Measurements from ENCODE around the gene TNFSF8.

Gene TNFSF8

DNA sequence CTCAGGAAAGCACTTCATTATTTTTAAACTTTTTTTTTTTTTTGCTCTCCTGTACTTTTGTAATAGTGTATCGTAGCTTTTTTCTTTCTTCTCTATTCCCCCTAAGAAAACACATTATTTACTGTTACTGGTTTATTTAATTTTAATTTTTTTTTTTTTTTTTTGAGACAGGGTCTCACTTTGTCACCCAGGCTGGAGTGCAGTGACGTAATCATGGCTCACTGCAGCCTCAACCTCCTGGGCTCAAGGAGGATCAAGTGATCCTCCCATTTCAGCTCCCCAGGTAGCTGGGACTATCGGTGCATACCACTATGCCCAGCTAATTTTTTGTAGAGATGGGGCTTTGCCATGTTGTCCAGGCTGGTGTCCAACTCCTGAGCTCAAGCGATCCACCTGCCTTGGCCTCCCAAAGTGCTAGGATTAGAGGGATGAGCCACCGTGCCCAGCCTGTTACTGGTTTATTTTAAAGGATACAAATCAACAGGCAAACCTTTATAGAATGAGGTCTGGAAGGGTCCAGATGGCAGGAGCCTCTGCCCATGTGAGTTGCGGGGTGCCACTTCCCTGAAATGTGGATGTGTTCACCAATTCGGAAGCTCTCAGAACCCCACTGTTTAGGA lies 75.5 kb downstream of the TNFSF8 start:
- no peak overlapping the region for H3K14ac ChIP-seq (ENCODE audit: low read length)
- H4K8ac ChIP-seq (ENCODE audit: low read depth, low read length) = no peak overlapping the region
- no CpG with 5 or more reads among the region's 7 CpGs for WGBS, 2 donors (ENCODE audit: extremely low coverage in 2 of 2, insufficient read length in 2 of 2, insufficient replicate concordance in 1 of 2)

DNA sequence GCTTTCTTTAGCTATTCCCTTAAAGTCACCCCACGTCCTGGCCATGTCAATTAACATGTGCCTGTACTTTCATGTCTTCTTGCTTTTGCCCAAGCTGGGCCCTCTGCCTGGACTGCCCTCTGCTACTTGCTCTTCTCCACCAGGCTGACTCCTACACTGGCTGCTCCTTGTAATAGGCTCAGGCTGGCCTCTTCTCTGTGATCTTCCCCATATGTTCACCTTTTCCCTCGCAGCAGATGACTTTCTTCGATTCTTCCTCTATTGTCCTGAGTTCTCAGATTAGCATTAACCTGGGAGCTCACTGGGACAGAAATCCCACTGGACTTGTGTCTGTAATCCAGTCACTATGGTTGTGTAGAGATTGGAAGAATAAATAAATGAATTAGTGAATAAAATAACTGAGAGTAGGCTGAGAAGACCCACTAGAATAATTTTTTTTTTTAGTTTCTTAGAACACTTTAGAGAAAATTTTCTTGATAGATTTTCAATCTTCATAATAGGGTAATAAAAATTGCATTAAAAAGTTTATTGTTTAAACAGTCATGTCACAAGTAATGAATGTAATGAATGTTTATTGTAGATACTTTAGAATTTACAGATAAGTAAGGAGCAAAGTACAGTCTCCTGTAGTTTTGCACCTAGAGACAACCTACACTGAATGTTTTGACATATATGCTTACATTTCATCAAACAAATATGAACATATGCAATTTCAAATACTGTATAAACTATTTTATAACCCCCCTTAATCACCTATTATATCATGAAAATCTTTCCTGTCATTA lies 77.1 kb downstream of the TNFSF8 start:
- Histone ChIP-seq H2AK5ac (ENCODE audit: low read depth, low read length) (no peak overlapping the region), H2BK12ac (ENCODE audit: low read length) (no peak overlapping the region)

More for the DNA sequence above, 75.5 kb downstream of the TNFSF8 start:
- H3K9me3 ChIP-seq (replicated peaks in 1 of 2; ENCODE audit: control insufficient read depth in 2 of 2, insufficient read depth in 1 of 2, low read depth in 1 of 2, low read length in 2 of 2) = no peaks in the 10 kb centered on the region
- no peak overlapping the region for H4K91ac ChIP-seq (ENCODE audit: low read depth, low read length, poor library complexity)
- no peak overlapping the region for H2BK5ac ChIP-seq (ENCODE audit: low read length)
- no peak overlapping the region for H2AK5ac ChIP-seq (ENCODE audit: low read depth, low read length)
- H3K23ac ChIP-seq (ENCODE audit: low read depth, low read length, poor library complexity) = no peak overlapping the region
- H3K18ac ChIP-seq (ENCODE audit: low read length) = no peak overlapping the region
- no peak for DNase-seq (ENCODE audit: low spot score)
- H3K9ac ChIP-seq (ENCODE audit: low read depth, low read length, poor library complexity) = no peak overlapping the region
- no peak overlapping the region for H3K27ac ChIP-seq (replicated peaks; ENCODE audit: low read length)
- no peak overlapping the region for H2BK15ac ChIP-seq (ENCODE audit: low read length)
- H3K4me2 ChIP-seq (ENCODE audit: insufficient read depth, low read length, poor library complexity, severe bottlenecking) = no peak overlapping the region
- no peak overlapping the region for H3K4me3 ChIP-seq (ENCODE audit: low read length in 2 of 2)
- no peaks in the 10 kb centered on the region for H3K27me3 ChIP-seq (ENCODE audit: control insufficient read depth in 3 of 3, insufficient read depth in 3 of 3, low read depth in 1 of 3, low read length in 3 of 3)
- no peak overlapping the region for H2BK120ac ChIP-seq (ENCODE audit: low read depth, low read length)
- H3K36me3 ChIP-seq (replicated peaks in 1 of 2; ENCODE audit: control insufficient read depth in 2 of 2, insufficient read depth in 2 of 2, low read length in 2 of 2) = no peaks in the 10 kb centered on the region
- H3K79me1 ChIP-seq (ENCODE audit: low read depth, low read length) = no peaks in the 10 kb centered on the region
- H2BK12ac ChIP-seq (ENCODE audit: low read length) = no peak overlapping the region
- H3K4ac ChIP-seq (ENCODE audit: low read length) = no peak overlapping the region
- peaks cover 0 to 3% of the 10 kb centered on the region in 2 donors for H3K4me1 ChIP-seq (ENCODE audit: control insufficient read depth in 2 of 2, insufficient read depth in 1 of 2, low read depth in 1 of 2, low read length in 2 of 2)
- no peak overlapping the region for H2AFZ ChIP-seq (ENCODE audit: low read length)

DNA sequence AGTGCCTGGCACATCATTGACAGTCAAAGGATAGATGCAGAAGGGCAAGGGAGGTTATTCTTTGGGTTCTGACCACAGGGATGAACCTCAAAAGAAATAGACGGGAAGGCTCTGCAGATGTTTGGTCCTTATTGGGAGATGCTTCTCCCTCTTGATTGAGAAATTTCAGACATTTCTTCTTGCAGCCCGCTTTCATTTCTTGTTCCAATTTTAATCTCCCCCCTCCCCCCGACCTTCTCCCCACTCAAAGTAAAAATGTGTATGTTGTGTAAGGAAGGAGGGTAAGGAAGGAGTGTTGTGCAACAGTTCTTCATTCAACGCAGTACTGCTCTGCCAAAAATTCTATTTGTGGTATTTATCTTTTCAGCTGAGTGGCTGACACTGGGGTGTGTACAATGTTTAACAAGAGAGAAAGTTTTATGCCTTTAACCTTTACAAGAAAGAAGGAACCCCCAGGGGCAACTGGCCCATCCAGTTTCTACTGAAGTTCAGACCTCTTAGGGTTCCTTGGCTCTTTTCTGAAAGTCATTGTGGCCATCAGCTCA lies 78.3 kb downstream of the TNFSF8 start:
- no peak overlapping the region for H3K4me2 ChIP-seq (ENCODE audit: insufficient read depth, low read length, poor library complexity, severe bottlenecking)
- no peak overlapping the region for H3K27ac ChIP-seq (replicated peaks; ENCODE audit: low read length)
- H3K4ac ChIP-seq (ENCODE audit: low read length) = no peak overlapping the region
- H3K27me3 ChIP-seq (ENCODE audit: control insufficient read depth in 3 of 3, insufficient read depth in 3 of 3, low read depth in 1 of 3, low read length in 3 of 3) = no peaks in the 10 kb centered on the region
- no peak overlapping the region for H4K91ac ChIP-seq (ENCODE audit: low read depth, low read length, poor library complexity)
- H3K4me1 ChIP-seq (ENCODE audit: control insufficient read depth in 2 of 2, insufficient read depth in 1 of 2, low read depth in 1 of 2, low read length in 2 of 2) = peaks cover 0 to 3% of the 10 kb centered on the region in 2 donors
- no peak overlapping the region for H2AK5ac ChIP-seq (ENCODE audit: low read depth, low read length)
- H2BK120ac ChIP-seq (ENCODE audit: low read depth, low read length) = no peak overlapping the region
- H3K79me1 ChIP-seq (ENCODE audit: low read depth, low read length) = no peaks in the 10 kb centered on the region
- H2BK15ac ChIP-seq (ENCODE audit: low read length) = no peak overlapping the region
- no peaks in the 10 kb centered on the region for H3K9me3 ChIP-seq (replicated peaks in 1 of 2; ENCODE audit: control insufficient read depth in 2 of 2, insufficient read depth in 1 of 2, low read depth in 1 of 2, low read length in 2 of 2)
- H3K18ac ChIP-seq (ENCODE audit: low read length) = no peak overlapping the region
- no peak overlapping the region for H2BK5ac ChIP-seq (ENCODE audit: low read length)
- DNase-seq (ENCODE audit: low spot score) = no peak
- no peak overlapping the region for H3K9ac ChIP-seq (ENCODE audit: low read depth, low read length, poor library complexity)
- no peak overlapping the region for H2AFZ ChIP-seq (ENCODE audit: low read length)
- no peak overlapping the region for H3K4me3 ChIP-seq (ENCODE audit: low read length in 2 of 2)
- H4K8ac ChIP-seq (ENCODE audit: low read depth, low read length) = no peak overlapping the region
- H3K14ac ChIP-seq (ENCODE audit: low read length) = no peak overlapping the region
- WGBS, 2 donors (ENCODE audit: extremely low coverage in 2 of 2, insufficient read length in 2 of 2, insufficient replicate concordance in 1 of 2) = no CpG with 5 or more reads among the region's 4 CpGs
- no peak overlapping the region for H2BK12ac ChIP-seq (ENCODE audit: low read length)
- no peaks in the 10 kb centered on the region for H3K36me3 ChIP-seq (replicated peaks in 1 of 2; ENCODE audit: control insufficient read depth in 2 of 2, insufficient read depth in 2 of 2, low read length in 2 of 2)
- no peak overlapping the region for H3K23ac ChIP-seq (ENCODE audit: low read depth, low read length, poor library complexity)

More for the DNA sequence above, 77.1 kb downstream of the TNFSF8 start:
- no peaks in the 10 kb centered on the region for H3K79me1 ChIP-seq (ENCODE audit: low read depth, low read length)
- no peak overlapping the region for H3K4me3 ChIP-seq (ENCODE audit: low read length in 2 of 2)
- no peaks in the 10 kb centered on the region for H3K36me3 ChIP-seq (replicated peaks in 1 of 2; ENCODE audit: control insufficient read depth in 2 of 2, insufficient read depth in 2 of 2, low read length in 2 of 2)
- H3K27me3 ChIP-seq (ENCODE audit: control insufficient read depth in 3 of 3, insufficient read depth in 3 of 3, low read depth in 1 of 3, low read length in 3 of 3) = no peaks in the 10 kb centered on the region
- H2BK5ac ChIP-seq (ENCODE audit: low read length) = no peak overlapping the region
- no peak overlapping the region for H4K8ac ChIP-seq (ENCODE audit: low read depth, low read length)
- no peak overlapping the region for H3K27ac ChIP-seq (replicated peaks; ENCODE audit: low read length)
- no peak overlapping the region for H3K18ac ChIP-seq (ENCODE audit: low read length)
- no peak overlapping the region for H2BK120ac ChIP-seq (ENCODE audit: low read depth, low read length)
- H3K4me1 ChIP-seq (ENCODE audit: control insufficient read depth in 2 of 2, insufficient read depth in 1 of 2, low read depth in 1 of 2, low read length in 2 of 2) = peaks cover 0 to 3% of the 10 kb centered on the region in 2 donors
- H4K91ac ChIP-seq (ENCODE audit: low read depth, low read length, poor library complexity) = no peak overlapping the region
- no peak overlapping the region for H3K23ac ChIP-seq (ENCODE audit: low read depth, low read length, poor library complexity)
- no peak overlapping the region for H2AFZ ChIP-seq (ENCODE audit: low read length)
- WGBS, 2 donors (ENCODE audit: extremely low coverage in 2 of 2, insufficient read length in 2 of 2, insufficient replicate concordance in 1 of 2) = no CpG with 5 or more reads among the region's 3 CpGs
- no peak overlapping the region for H3K4me2 ChIP-seq (ENCODE audit: insufficient read depth, low read length, poor library complexity, severe bottlenecking)
- H2BK15ac ChIP-seq (ENCODE audit: low read length) = no peak overlapping the region
- DNase-seq (ENCODE audit: low spot score) = no peak
- no peak overlapping the region for H3K4ac ChIP-seq (ENCODE audit: low read length)
- no peaks in the 10 kb centered on the region for H3K9me3 ChIP-seq (replicated peaks in 1 of 2; ENCODE audit: control insufficient read depth in 2 of 2, insufficient read depth in 1 of 2, low read depth in 1 of 2, low read length in 2 of 2)
- no peak overlapping the region for H3K9ac ChIP-seq (ENCODE audit: low read depth, low read length, poor library complexity)
- no peak overlapping the region for H3K14ac ChIP-seq (ENCODE audit: low read length)

- H3K9ac ChIP-seq (ENCODE audit: low read depth, low read length, poor library complexity) = no peak overlapping the region
- H2AFZ ChIP-seq (ENCODE audit: low read length) = no peak overlapping the region
- no peak overlapping the region for H2AK5ac ChIP-seq (ENCODE audit: low read depth, low read length)
- no peak overlapping the region for H2BK120ac ChIP-seq (ENCODE audit: low read depth, low read length)
- H3K79me1 ChIP-seq (ENCODE audit: low read depth, low read length) = no peaks in the 10 kb centered on the region
- H3K9me3 ChIP-seq (replicated peaks in 1 of 2; ENCODE audit: control insufficient read depth in 2 of 2, insufficient read depth in 1 of 2, low read depth in 1 of 2, low read length in 2 of 2) = no peaks in the 10 kb centered on the region
- no peak overlapping the region for H3K4me3 ChIP-seq (ENCODE audit: low read length in 2 of 2)
- no peak overlapping the region for H3K23ac ChIP-seq (ENCODE audit: low read depth, low read length, poor library complexity)
- no peak overlapping the region for H3K14ac ChIP-seq (ENCODE audit: low read length)
- H3K4ac ChIP-seq (ENCODE audit: low read length) = no peak overlapping the region
- no peak overlapping the region for H2BK15ac ChIP-seq (ENCODE audit: low read length)
- DNase-seq (ENCODE audit: low spot score) = no peak
- H2BK5ac ChIP-seq (ENCODE audit: low read length) = no peak overlapping the region
- H3K18ac ChIP-seq (ENCODE audit: low read length) = no peak overlapping the region
- H3K4me1 ChIP-seq (ENCODE audit: control insufficient read depth in 2 of 2, insufficient read depth in 1 of 2, low read depth in 1 of 2, low read length in 2 of 2) = peaks cover 0 to 3% of the 10 kb centered on the region in 2 donors
- no peak overlapping the region for H2BK12ac ChIP-seq (ENCODE audit: low read length)
- no peak overlapping the region for H3K27ac ChIP-seq (replicated peaks; ENCODE audit: low read length)
- H4K8ac ChIP-seq (ENCODE audit: low read depth, low read length) = no peak overlapping the region
- no peak overlapping the region for H3K4me2 ChIP-seq (ENCODE audit: insufficient read depth, low read length, poor library complexity, severe bottlenecking)
- H4K91ac ChIP-seq (ENCODE audit: low read depth, low read length, poor library complexity) = no peak overlapping the region
- H3K36me3 ChIP-seq (replicated peaks in 1 of 2; ENCODE audit: control insufficient read depth in 2 of 2, insufficient read depth in 2 of 2, low read length in 2 of 2) = no peaks in the 10 kb centered on the region
- H3K27me3 ChIP-seq (ENCODE audit: control insufficient read depth in 3 of 3, insufficient read depth in 3 of 3, low read depth in 1 of 3, low read length in 3 of 3) = no peaks in the 10 kb centered on the region
- no CpG with 5 or more reads among the region's 3 CpGs for WGBS, 2 donors (ENCODE audit: extremely low coverage in 2 of 2, insufficient read length in 2 of 2, insufficient replicate concordance in 1 of 2)
Observed at GRCh38 chr9:114851306-114851705, 79.1 kb downstream of the TNFSF8 start.

Measured in neuronal stem cell (in vitro differentiated cells).